ENCODE measurements around the gene DUSP16. TPM values are rescaled to one million over a fixed set of nuclear protein-coding genes. Genes with fewer than 3 reads are reported as not detected.
"Not testable (repeated sequence)": the region's sequence is repeated elsewhere in the genome, so short reads cannot be mapped to it uniquely, and the experiment has no call there.

The DUSP16 gene
- total RNA-seq, 1 donor from 2014 or later, result 12.9 TPM

GRCh38 chr12:12529783-12530421 lies 32.8 kb downstream of the DUSP16 start:
- DNase-seq (no peak), ATAC-seq (no peak)
- intact Hi-C loops (cut with micrococcal nuclease), result no loop called here

- intact Hi-C loops (cut with micrococcal nuclease), result no loop called here
- no peak for ATAC-seq
Measured at GRCh38 chr12:12528361-12529270, 34.0 kb downstream of the DUSP16 start.

GRCh38 chr12:12527820-12528296 lies 34.8 kb downstream of the DUSP16 start:
- intact Hi-C loops (cut with micrococcal nuclease), result no loop called here
- ATAC-seq, result peak; percentile 38

More at GRCh38 chr12:12528361-12529270, 34.0 kb downstream of the DUSP16 start:
- DNase-seq, result no peak

GRCh38 chr12:12524128-12524527 lies 38.5 kb downstream of the DUSP16 start:
- intact Hi-C loops (cut with micrococcal nuclease), result no loop called here
- DNase-seq (no peak), ATAC-seq (no peak)

More at GRCh38 chr12:12527820-12528296, 34.8 kb downstream of the DUSP16 start:
- no peak for DNase-seq

GRCh38 chr12:12523229-12523628 lies 39.4 kb downstream of the DUSP16 start:
- ATAC-seq (no peak), DNase-seq (no peak)
- intact Hi-C loops (cut with micrococcal nuclease), result no loop called here

GRCh38 chr12:12522657-12523056 lies 40.0 kb downstream of the DUSP16 start:
- intact Hi-C loops (cut with micrococcal nuclease); ATAC-seq; DNase-seq: not testable (repeated sequence)

GRCh38 chr12:12521888-12522287 lies 40.8 kb downstream of the DUSP16 start:
- intact Hi-C loops (cut with micrococcal nuclease), result no loop called here
- DNase-seq, result no peak
- no peak for ATAC-seq

GRCh38 chr12:12521044-12521485 lies 41.6 kb downstream of the DUSP16 start:
- ATAC-seq, result no peak
- DNase-seq, result no peak
- intact Hi-C loops (cut with micrococcal nuclease), result no loop called here

- DNase-seq (no peak), ATAC-seq (no peak)
- intact Hi-C loops (cut with micrococcal nuclease), result no loop called here
Measured at GRCh38 chr12:12520273-12520672, 42.4 kb downstream of the DUSP16 start.

- intact Hi-C loops (cut with micrococcal nuclease), result no loop called here
- ATAC-seq (peak; percentile 24), DNase-seq (no peak)
Measured at GRCh38 chr12:12519354-12519998, 43.2 kb downstream of the DUSP16 start.

- intact Hi-C loops (cut with micrococcal nuclease), result no loop called here
- no peak for ATAC-seq
- no peak for DNase-seq
Measured at GRCh38 chr12:12518919-12519318, 43.7 kb downstream of the DUSP16 start.

- intact Hi-C loops (cut with micrococcal nuclease), result no loop called here
- ATAC-seq (peak; percentile 62), DNase-seq (no peak)
Measured at GRCh38 chr12:12518464-12518845, 44.2 kb downstream of the DUSP16 start.

- intact Hi-C loops (cut with micrococcal nuclease), result no loop called here
- no peak for DNase-seq
- ATAC-seq, result no peak
Measured at GRCh38 chr12:12513416-12514006, 49.2 kb downstream of the DUSP16 start.

- intact Hi-C loops (cut with micrococcal nuclease), result no loop called here
- no peak for DNase-seq
- no peak for ATAC-seq
Measured at GRCh38 chr12:12511895-12512711, 50.6 kb downstream of the DUSP16 start.

- ATAC-seq (no peak), DNase-seq (no peak)
- intact Hi-C loops (cut with micrococcal nuclease), result no loop called here
Measured at GRCh38 chr12:12511021-12511783, 51.5 kb downstream of the DUSP16 start.

- intact Hi-C loops (cut with micrococcal nuclease), result no loop called here
- DNase-seq (no peak), ATAC-seq (no peak)
Measured at GRCh38 chr12:12510551-12510950, 52.1 kb downstream of the DUSP16 start.

- intact Hi-C loops (cut with micrococcal nuclease), result no loop called here
- no peak for DNase-seq
- no peak for ATAC-seq
Measured at GRCh38 chr12:12510141-12510540, 52.5 kb downstream of the DUSP16 start.

- intact Hi-C loops (cut with micrococcal nuclease), result no loop called here
- ATAC-seq (no peak), DNase-seq (no peak)
Measured at GRCh38 chr12:12508612-12509011, 54.1 kb downstream of the DUSP16 start.
